Activated naive CD8-positive, alpha-beta T cell treated with anti-CD3 and anti-CD28 coated beads for 36 hours (primary cell): ENCODE measurements around the gene ALDH2. TPM values are rescaled to one million over a fixed set of nuclear protein-coding genes. Genes with fewer than 3 reads are reported as not detected.
A peak's percentile ranks its signal among the peaks of the same experiment; 100 is the strongest.
"Not testable (repeated sequence)": the region's sequence is repeated elsewhere in the genome, so short reads cannot be mapped to it uniquely, and the experiment has no call there.

Source experiments
- DNase-seq: peaks from one replicate; pipeline ENCODE4 v3.0.0; 2021
- H3K27ac Mint-ChIP-seq: one replicate; pipeline ENCODE4 v1.8.0; 2022; ENCODE audit warnings: mild to moderate bottlenecking, moderate library complexity, mixed read lengths
- H3K27me3 Mint-ChIP-seq: one replicate; pipeline ENCODE4 v1.8.0; 2022; ENCODE audit warnings: mild to moderate bottlenecking, mixed read lengths
- H3K36me3 Mint-ChIP-seq: one replicate; pipeline ENCODE4 v1.8.0; 2021; ENCODE audit warnings: mild to moderate bottlenecking, mixed read lengths
- H3K4me1 Mint-ChIP-seq: one replicate; pipeline ENCODE4 v1.8.0; 2021; ENCODE audit warnings: mixed read lengths
- H3K4me3 Mint-ChIP-seq: one replicate; pipeline ENCODE4 v1.8.0; 2022; ENCODE audit warnings: mild to moderate bottlenecking, moderate library complexity, mixed read lengths
- H3K9me3 Mint-ChIP-seq: one replicate; pipeline ENCODE4 v1.8.0; 2022; ENCODE audit warnings: mixed read lengths
- total RNA-seq, 2 experiments: library from RNA; stranded (reverse); gene quantifications; one replicate each; pipeline ENCODE4 v1.2.3, GENCODE V29; 2021

Gene ALDH2
- total RNA-seq, 2 experiments from 2014 or later: 1.4 to 1.6 TPM

- Mint-ChIP-seq H3K9me3 (no peaks in the 10 kb centered on the region), H3K36me3 (peaks cover 6% of the 10 kb centered on the region), H3K4me1 (peaks cover 11% of the 10 kb centered on the region), H3K27ac (no peak overlapping the region), H3K27me3 (no peaks in the 10 kb centered on the region), H3K4me3 (no peak overlapping the region)
- DNase-seq: no peak
Measured at GRCh38 chr12:111753144-111753881, 13.4 kb upstream of the ALDH2 start.

GRCh38 chr12:111754671-111755070 lies 12.1 kb upstream of the ALDH2 start:
- H3K36me3 Mint-ChIP-seq: peaks cover 4% of the 10 kb centered on the region
- H3K4me1 Mint-ChIP-seq: peaks cover 15% of the 10 kb centered on the region
- no peaks in the 10 kb centered on the region for H3K9me3 Mint-ChIP-seq
- H3K27me3 Mint-ChIP-seq: no peaks in the 10 kb centered on the region
- DNase-seq: no peak
- no peak overlapping the region for H3K4me3 Mint-ChIP-seq
- H3K27ac Mint-ChIP-seq: no peak overlapping the region

- no peaks in the 10 kb centered on the region for H3K9me3 Mint-ChIP-seq
- peaks cover 15% of the 10 kb centered on the region for H3K4me1 Mint-ChIP-seq
- peaks cover 4% of the 10 kb centered on the region for H3K36me3 Mint-ChIP-seq
Measured at GRCh38 chr12:111756196-111756595, 10.5 kb upstream of the ALDH2 start.

GRCh38 chr12:111756681-111757080 lies 10.1 kb upstream of the ALDH2 start:
- no peak overlapping the region for H3K27ac Mint-ChIP-seq
- H3K36me3 Mint-ChIP-seq: peaks cover 4% of the 10 kb centered on the region
- H3K9me3 Mint-ChIP-seq: no peaks in the 10 kb centered on the region
- H3K27me3 Mint-ChIP-seq: no peaks in the 10 kb centered on the region
- no peak for DNase-seq
- peaks cover 15% of the 10 kb centered on the region for H3K4me1 Mint-ChIP-seq
- no peak overlapping the region for H3K4me3 Mint-ChIP-seq

More at GRCh38 chr12:111756196-111756595, 10.5 kb upstream of the ALDH2 start:
- DNase-seq: no peak
- H3K27ac Mint-ChIP-seq: no peak overlapping the region
- no peak overlapping the region for H3K4me3 Mint-ChIP-seq
- H3K27me3 Mint-ChIP-seq: no peaks in the 10 kb centered on the region

GRCh38 chr12:111757361-111758119 lies 9.2 kb upstream of the ALDH2 start:
- no peak for DNase-seq
- H3K27me3 Mint-ChIP-seq: no peaks in the 10 kb centered on the region
- H3K36me3 Mint-ChIP-seq: peaks cover 4% of the 10 kb centered on the region
- peaks cover 15% of the 10 kb centered on the region for H3K4me1 Mint-ChIP-seq
- no peaks in the 10 kb centered on the region for H3K9me3 Mint-ChIP-seq
- H3K4me3 Mint-ChIP-seq: no peak overlapping the region
- H3K27ac Mint-ChIP-seq: no peak overlapping the region

GRCh38 chr12:111758120-111758561 lies 8.6 kb upstream of the ALDH2 start:
- H3K4me1 Mint-ChIP-seq: peaks cover 15% of the 10 kb centered on the region
- H3K9me3 Mint-ChIP-seq: no peaks in the 10 kb centered on the region
- peaks cover 4% of the 10 kb centered on the region for H3K36me3 Mint-ChIP-seq
- H3K27ac Mint-ChIP-seq: no peak overlapping the region
- no peak for DNase-seq
- no peaks in the 10 kb centered on the region for H3K27me3 Mint-ChIP-seq
- no peak overlapping the region for H3K4me3 Mint-ChIP-seq

GRCh38 chr12:111759271-111759670 lies 7.5 kb upstream of the ALDH2 start:
- H3K9me3 Mint-ChIP-seq: no peaks in the 10 kb centered on the region
- H3K27ac Mint-ChIP-seq: no peak overlapping the region
- peaks cover 4% of the 10 kb centered on the region for H3K36me3 Mint-ChIP-seq
- peaks cover 6% of the 10 kb centered on the region for H3K27me3 Mint-ChIP-seq
- no peak for DNase-seq
- H3K4me3 Mint-ChIP-seq: no peak overlapping the region
- peaks cover 15% of the 10 kb centered on the region for H3K4me1 Mint-ChIP-seq

- Mint-ChIP-seq H3K27me3 (peaks cover 7% of the 10 kb centered on the region), H3K9me3 (no peaks in the 10 kb centered on the region), H3K4me3 (no peak overlapping the region), H3K27ac (no peak overlapping the region), H3K36me3 (peaks cover 4% of the 10 kb centered on the region), H3K4me1 (peaks cover 15% of the 10 kb centered on the region)
- no peak for DNase-seq
Measured at GRCh38 chr12:111759991-111760390, 6.7 kb upstream of the ALDH2 start.

GRCh38 chr12:111761099-111761498 lies 5.6 kb upstream of the ALDH2 start:
- Mint-ChIP-seq H3K4me3 (no peak overlapping the region), H3K27me3 (peaks cover 18% of the 10 kb centered on the region), H3K9me3 (no peaks in the 10 kb centered on the region), H3K36me3 (no peaks in the 10 kb centered on the region), H3K4me1 (peaks cover 15% of the 10 kb centered on the region), H3K27ac (no peak overlapping the region)
- no peak for DNase-seq

DNA sequence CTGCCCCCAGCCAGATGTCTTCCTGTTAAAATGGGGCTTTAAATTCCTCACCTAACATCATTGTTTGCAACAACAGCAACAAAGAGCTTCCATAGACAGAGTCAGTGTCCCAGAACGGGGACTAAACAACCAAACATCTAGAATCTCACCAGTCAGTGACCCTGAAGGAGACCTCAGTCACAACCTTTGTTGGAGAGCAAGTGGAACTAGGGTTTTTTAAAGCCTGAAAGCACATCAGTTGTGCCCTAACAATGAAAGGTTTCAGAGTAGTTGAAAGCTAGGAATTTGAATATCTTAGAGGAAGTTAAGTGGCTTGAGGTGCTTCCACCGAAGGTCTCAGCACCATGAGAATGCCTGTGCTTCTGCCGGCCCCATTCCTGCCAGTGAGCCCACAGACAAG lies 5.0 kb upstream of the ALDH2 start:
- peaks cover 22% of the 10 kb centered on the region for H3K27me3 Mint-ChIP-seq

GRCh38 chr12:111763552-111763951 lies 3.2 kb upstream of the ALDH2 start:
- H3K27me3 Mint-ChIP-seq: peaks cover 32% of the 10 kb centered on the region
- H3K27ac Mint-ChIP-seq: not testable (repeated sequence)

More for the DNA sequence above, 5.0 kb upstream of the ALDH2 start:
- no peaks in the 10 kb centered on the region for H3K9me3 Mint-ChIP-seq
- DNase-seq: no peak
- peaks cover 19% of the 10 kb centered on the region for H3K4me1 Mint-ChIP-seq
- H3K4me3 Mint-ChIP-seq: no peak overlapping the region
- no peak overlapping the region for H3K27ac Mint-ChIP-seq
- peaks cover 3% of the 10 kb centered on the region for H3K36me3 Mint-ChIP-seq

GRCh38 chr12:111764120-111764821 lies 2.5 kb upstream of the ALDH2 start:
- no peaks in the 10 kb centered on the region for H3K9me3 Mint-ChIP-seq
- no peak overlapping the region for H3K27ac Mint-ChIP-seq
- H3K4me1 Mint-ChIP-seq: peaks cover 11% of the 10 kb centered on the region
- H3K36me3 Mint-ChIP-seq: peaks cover 3% of the 10 kb centered on the region
- peaks cover 32% of the 10 kb centered on the region for H3K27me3 Mint-ChIP-seq
- no peak for DNase-seq
- H3K4me3 Mint-ChIP-seq: no peak overlapping the region

More at GRCh38 chr12:111763552-111763951, 3.2 kb upstream of the ALDH2 start:
- peaks cover 13% of the 10 kb centered on the region for H3K4me1 Mint-ChIP-seq
- H3K4me3 Mint-ChIP-seq, DNase-seq, H3K36me3 Mint-ChIP-seq, H3K9me3 Mint-ChIP-seq: not testable (repeated sequence)

GRCh38 chr12:111767362-111768158 lies 827 bp downstream of the ALDH2 start:
- DNase-seq: no peak
- Mint-ChIP-seq H3K27me3 (peaks cover 32% of the 10 kb centered on the region), H3K9me3 (no peaks in the 10 kb centered on the region), H3K36me3 (peaks cover 3% of the 10 kb centered on the region), H3K27ac (peak overlapping the region; percentile 52), H3K4me3 (peak overlapping the region; percentile 69), H3K4me1 (peaks cover 9% of the 10 kb centered on the region)

- Mint-ChIP-seq H3K27ac (no peak overlapping the region), H3K36me3 (peaks cover 3% of the 10 kb centered on the region), H3K4me1 (peaks cover 9% of the 10 kb centered on the region), H3K27me3 (peaks cover 32% of the 10 kb centered on the region), H3K4me3 (no peak overlapping the region), H3K9me3 (no peaks in the 10 kb centered on the region)
- no peak for DNase-seq
Measured at GRCh38 chr12:111768159-111768895, 1.6 kb downstream of the ALDH2 start.
